Measurements from ENCODE around the gene SHTN1. TPM values are rescaled to one million over a fixed set of nuclear protein-coding genes. Genes with fewer than 3 reads are reported as not detected.

The SHTN1 gene
- total RNA-seq, 1 donor from 2014 or later: not detected

DNA sequence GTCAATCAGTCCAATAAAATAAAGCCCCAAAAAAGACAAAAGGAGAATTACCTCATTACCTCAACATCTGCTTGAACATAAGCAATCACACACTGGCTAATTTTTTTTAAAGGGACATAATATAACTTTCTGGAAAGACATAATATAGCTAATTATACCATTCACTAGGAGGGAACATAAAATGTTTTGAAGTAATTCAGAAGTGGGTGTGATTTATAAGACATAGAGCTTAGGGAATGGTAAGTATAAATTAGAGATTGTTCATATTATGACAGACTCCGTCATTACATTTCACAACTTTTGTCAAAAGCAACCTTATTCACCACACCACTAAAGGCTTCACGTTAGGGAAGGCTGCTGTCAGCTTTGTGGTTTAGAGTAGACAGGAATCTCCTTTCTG lies 3.8 kb downstream of the SHTN1 start:
- H3K27ac Mint-ChIP-seq: no peak overlapping the region
- H3K36me3 Mint-ChIP-seq (ENCODE audit: low read depth): no peaks in the 10 kb centered on the region
- CTCF ChIA-PET: no interaction called here
- peaks cover 8% of the 10 kb centered on the region for H3K4me1 Mint-ChIP-seq
- H3K9me3 Mint-ChIP-seq: no peaks in the 10 kb centered on the region
- ATAC-seq (ENCODE audit: low read depth): no peak
- no peak for DNase-seq
- H3K4me3 Mint-ChIP-seq: no peak overlapping the region
- peaks cover 37% of the 10 kb centered on the region for H3K27me3 Mint-ChIP-seq
- intact Hi-C loops (cut with micrococcal nuclease): no loop called here
- POLR2A ChIA-PET: no interaction called here
- no peak for TF ChIP-seq CTCF (IDR thresholded peaks at IDR 0.05)

DNA sequence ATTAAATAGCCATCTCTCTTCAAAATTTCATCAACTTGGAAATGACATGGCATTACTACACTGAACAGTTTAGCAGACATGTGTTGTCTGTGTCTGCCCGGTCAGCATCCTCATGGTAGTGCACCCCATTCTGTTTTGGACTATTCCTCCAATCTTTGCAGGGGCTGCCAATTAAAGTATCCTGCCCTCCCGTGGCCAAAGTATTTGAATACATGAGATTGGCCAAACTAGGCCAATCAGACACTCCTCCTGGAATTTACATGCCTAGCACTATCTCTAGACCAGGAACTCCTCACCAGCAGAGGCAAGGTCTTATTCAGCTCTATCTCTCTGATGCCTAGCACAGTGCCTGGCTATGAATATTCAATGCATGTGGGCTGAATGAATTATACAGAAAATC lies 4.4 kb downstream of the SHTN1 start:
- Mint-ChIP-seq H3K27me3 (peaks cover 34% of the 10 kb centered on the region), H3K9me3 (no peaks in the 10 kb centered on the region), H3K27ac (no peak overlapping the region), H3K36me3 (ENCODE audit: low read depth) (no peaks in the 10 kb centered on the region), H3K4me1 (peaks cover 8% of the 10 kb centered on the region), H3K4me3 (no peak overlapping the region)
- no peak for TF ChIP-seq CTCF (IDR thresholded peaks at IDR 0.05)
- ATAC-seq (ENCODE audit: low read depth) (no peak), DNase-seq (no peak)
- ChIA-PET POLR2A (no interaction called here), CTCF (no interaction called here)
- intact Hi-C loops (cut with micrococcal nuclease): no loop called here

- ATAC-seq (ENCODE audit: low read depth) (no peak), DNase-seq (no peak)
- H3K27me3 Mint-ChIP-seq: peaks cover 23% of the 10 kb centered on the region
- no peaks in the 10 kb centered on the region for H3K36me3 Mint-ChIP-seq (ENCODE audit: low read depth)
- no peak overlapping the region for H3K27ac Mint-ChIP-seq
- no peak overlapping the region for H3K4me3 Mint-ChIP-seq
- no peaks in the 10 kb centered on the region for H3K9me3 Mint-ChIP-seq
- intact Hi-C loops (cut with micrococcal nuclease): no loop called here
- ChIA-PET CTCF (no interaction called here), POLR2A (no interaction called here)
- TF ChIP-seq CTCF (IDR thresholded peaks at IDR 0.05): no peak
- H3K4me1 Mint-ChIP-seq: no peaks in the 10 kb centered on the region
Observed at GRCh38 chr10:116998172-116998571, 6.8 kb downstream of the SHTN1 start.

GRCh38 chr10:116997015-116997414 lies 8.0 kb downstream of the SHTN1 start:
- intact Hi-C loops (cut with micrococcal nuclease): no loop called here
- ChIA-PET POLR2A (no interaction called here), CTCF (interaction anchor here (0.6 kb wide), 1 partner anchor 8 kb away, joined by 3 read pairs; no protein-coding TSS in a partner anchor)
- ATAC-seq (ENCODE audit: low read depth): no peak
- no peak for DNase-seq
- Mint-ChIP-seq H3K9me3 (no peaks in the 10 kb centered on the region), H3K27me3 (peaks cover 19% of the 10 kb centered on the region), H3K27ac (no peak overlapping the region), H3K36me3 (ENCODE audit: low read depth) (no peaks in the 10 kb centered on the region), H3K4me1 (no peaks in the 10 kb centered on the region), H3K4me3 (no peak overlapping the region)
- no peak for TF ChIP-seq CTCF (IDR thresholded peaks at IDR 0.05)

DNA sequence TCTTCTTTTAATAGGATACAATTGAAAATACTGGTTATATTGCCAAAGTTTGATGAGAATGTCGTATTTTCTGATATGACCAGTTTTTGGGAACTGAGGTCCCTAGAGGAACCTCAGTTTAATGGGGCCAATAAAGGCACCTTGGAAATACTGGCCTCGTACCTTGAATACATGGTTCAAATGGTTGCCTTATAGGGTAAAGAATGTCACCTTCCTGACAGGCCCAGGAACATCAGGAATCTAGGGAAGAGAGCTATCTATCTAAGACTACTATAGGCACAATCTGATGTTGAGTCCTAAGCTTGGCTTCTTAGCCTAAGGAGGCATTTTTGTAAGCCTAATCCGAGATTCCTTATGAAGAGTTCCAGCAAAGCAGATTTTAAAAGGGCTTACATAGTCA lies 9.3 kb downstream of the SHTN1 start:
- intact Hi-C loops (cut with micrococcal nuclease): no loop called here
- ATAC-seq (ENCODE audit: low read depth): no peak
- H3K27ac Mint-ChIP-seq: no peak overlapping the region
- POLR2A ChIA-PET: no interaction called here
- CTCF ChIA-PET: no interaction called here
- no peaks in the 10 kb centered on the region for H3K9me3 Mint-ChIP-seq
- H3K4me1 Mint-ChIP-seq: no peaks in the 10 kb centered on the region
- no peak overlapping the region for H3K4me3 Mint-ChIP-seq
- no peak for DNase-seq
- H3K27me3 Mint-ChIP-seq: peaks cover 12% of the 10 kb centered on the region
- TF ChIP-seq CTCF (IDR thresholded peaks at IDR 0.05): no peak
- H3K36me3 Mint-ChIP-seq (ENCODE audit: low read depth): no peaks in the 10 kb centered on the region
